C4-2B (cell line): Measurements from ENCODE around the gene ILKAP.

Experiments used
- ZFX ChIP-seq: fragments of 450-650 bp; IDR thresholded peaks from 2 replicates; pipeline ENCODE4 v1.6.1; 2017
- TF ChIP-seq, protein P1 (sequence below): fragments of 450-650 bp; conservative IDR thresholded peaks from 2 replicates; pipeline ENCODE4 v1.5.1; 2017; ENCODE audit warnings: mild to moderate bottlenecking

- TF ChIP-seq, protein P1, sequence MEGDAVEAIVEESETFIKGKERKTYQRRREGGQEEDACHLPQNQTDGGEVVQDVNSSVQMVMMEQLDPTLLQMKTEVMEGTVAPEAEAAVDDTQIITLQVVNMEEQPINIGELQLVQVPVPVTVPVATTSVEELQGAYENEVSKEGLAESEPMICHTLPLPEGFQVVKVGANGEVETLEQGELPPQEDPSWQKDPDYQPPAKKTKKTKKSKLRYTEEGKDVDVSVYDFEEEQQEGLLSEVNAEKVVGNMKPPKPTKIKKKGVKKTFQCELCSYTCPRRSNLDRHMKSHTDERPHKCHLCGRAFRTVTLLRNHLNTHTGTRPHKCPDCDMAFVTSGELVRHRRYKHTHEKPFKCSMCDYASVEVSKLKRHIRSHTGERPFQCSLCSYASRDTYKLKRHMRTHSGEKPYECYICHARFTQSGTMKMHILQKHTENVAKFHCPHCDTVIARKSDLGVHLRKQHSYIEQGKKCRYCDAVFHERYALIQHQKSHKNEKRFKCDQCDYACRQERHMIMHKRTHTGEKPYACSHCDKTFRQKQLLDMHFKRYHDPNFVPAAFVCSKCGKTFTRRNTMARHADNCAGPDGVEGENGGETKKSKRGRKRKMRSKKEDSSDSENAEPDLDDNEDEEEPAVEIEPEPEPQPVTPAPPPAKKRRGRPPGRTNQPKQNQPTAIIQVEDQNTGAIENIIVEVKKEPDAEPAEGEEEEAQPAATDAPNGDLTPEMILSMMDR = no peak
- no peak for TF ChIP-seq ZFX
Observed at GRCh38 chr2:238231251-238231793, 27.8 kb upstream of the ILKAP start.
